SK-MEL-5 (cell line): Measurements from ENCODE around the gene CTNNA3. TPM values are rescaled to one million over a fixed set of nuclear protein-coding genes. Genes with fewer than 3 reads are reported as not detected.
"Not testable (repeated sequence)": the region's sequence is repeated elsewhere in the genome, so short reads cannot be mapped to it uniquely, and the experiment has no call there.

Experiments
- DNase-seq: peaks from one replicate; pipeline ENCODE4 v3.0.0-alpha.2; 2016; ENCODE audit warnings: low read depth, low spot score
- in situ Hi-C: cut with HindIII; loops from 2 replicates; pipeline ENCODE4 v1.10.0; 2016; ENCODE audit warnings: low sequenced_read_pairs, high pct_unique_total_duplicates, low pct_unique_long_range_greater_than_20kb
- polyA plus RNA-seq, 2 experiments: library from polyadenylated mRNA; depleted of rRNA; stranded (reverse); fragments of >200 nt; gene quantifications; 2 replicates each; pipeline ENCODE4 v1.2.3, GENCODE V29; 2015
- total RNA-seq: library from RNA; depleted of rRNA; stranded (reverse); fragments of >200 nt; shearing (Covaris generic); gene quantifications from 2 replicates; pipeline ENCODE4 v1.2.3, GENCODE V29; 2014; rRNA removed

The CTNNA3 gene
- total RNA-seq, result not detected in 2 replicates
- 0.15 TPM in 1 of 2 replicates, not detected in the other for polyA plus RNA-seq (2015; cell fraction: cytosol; rRNA removed)
- 0.36 TPM in 1 of 2 replicates, not detected in the other for polyA plus RNA-seq (2015; cell fraction: nucleus; rRNA removed)

DNA sequence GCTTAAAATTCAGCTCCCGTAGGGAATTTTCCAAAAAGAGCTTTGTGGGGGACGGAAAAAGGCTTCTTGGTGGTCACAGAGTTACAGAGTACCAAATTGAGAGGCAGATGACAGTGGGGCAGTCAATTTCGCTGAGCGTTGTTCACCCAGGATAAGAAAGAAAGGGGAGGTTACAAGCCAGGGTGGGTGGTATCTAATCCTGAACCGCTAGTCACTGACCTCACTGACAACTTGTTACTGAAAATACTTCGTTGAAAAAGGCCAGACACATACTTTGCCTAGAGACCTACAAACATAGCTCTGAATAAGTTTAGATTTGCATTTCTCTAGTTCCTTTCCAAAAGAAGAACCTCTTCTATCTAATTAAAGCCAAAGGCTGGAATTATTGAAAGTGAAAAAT, at the start of gene CTNNA3:
CTNNA3 (minus strand) TSS at position 167 of the 400 bp plus-strand sequence.
- in situ Hi-C loops, result no loop called here

DNA sequence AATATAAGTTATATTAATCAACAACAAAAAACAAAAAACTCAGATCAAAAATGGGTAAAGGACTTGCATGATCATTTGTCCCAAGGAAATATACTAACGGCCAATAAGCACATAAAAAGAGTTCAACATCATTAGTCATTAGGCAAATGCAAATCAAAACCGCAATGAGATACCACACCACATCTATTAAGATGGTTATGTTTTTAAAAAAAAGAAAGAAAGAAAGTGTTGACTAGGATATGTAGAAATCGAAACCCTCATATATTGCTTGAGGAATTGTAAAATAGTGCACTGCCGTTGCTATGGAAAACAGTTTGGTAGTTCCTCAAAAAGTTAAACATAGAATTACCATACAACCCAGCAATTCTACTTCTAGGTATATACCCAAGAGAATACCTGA, 39.4 kb upstream of the CTNNA3 start:
- in situ Hi-C loops, result no loop called here

More for the DNA sequence above, at the start of gene CTNNA3:
- no peak for DNase-seq

DNA sequence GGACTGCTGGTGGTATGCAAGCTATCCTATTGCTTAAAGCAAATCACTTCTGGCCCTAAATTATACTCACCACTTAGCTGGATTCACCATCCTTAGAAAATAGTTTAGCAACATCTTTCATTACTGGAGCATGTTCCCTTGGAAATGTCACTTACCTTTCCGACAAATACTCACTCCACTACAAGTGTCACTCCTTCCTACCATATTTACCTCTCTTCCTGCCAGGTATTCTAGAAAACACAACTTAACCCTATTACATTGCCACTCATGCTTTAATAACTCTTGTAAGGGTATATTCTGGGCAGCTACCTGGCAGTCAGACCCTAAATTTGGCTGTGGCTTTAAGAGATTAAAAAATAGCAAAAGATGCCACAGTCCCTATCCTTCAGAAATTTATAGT, 37.5 kb upstream of the CTNNA3 start:
- DNase-seq, result no peak
- in situ Hi-C loops, result no loop called here

More for the DNA sequence above, 39.4 kb upstream of the CTNNA3 start:
- DNase-seq, result no peak

DNA sequence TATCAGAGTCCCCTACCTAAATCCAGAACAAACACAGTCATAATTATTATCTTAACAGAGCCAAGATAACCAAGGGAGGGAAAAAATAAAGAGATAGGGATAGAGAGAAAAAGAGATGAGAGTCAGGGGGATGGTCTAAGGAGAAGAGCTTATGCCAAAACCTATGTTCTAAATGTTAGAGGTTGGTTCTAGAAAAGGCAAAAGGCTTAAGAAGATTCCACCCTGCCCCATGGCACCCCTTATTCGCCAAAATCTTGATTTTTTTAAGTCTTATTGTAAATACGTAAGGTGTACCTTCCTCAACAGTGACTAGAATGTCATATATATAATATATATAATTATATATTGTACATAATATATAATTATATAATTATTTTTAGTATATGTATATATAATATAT, 29.6 kb upstream of the CTNNA3 start:
- in situ Hi-C loops, result no loop called here
- DNase-seq, result no peak

DNA sequence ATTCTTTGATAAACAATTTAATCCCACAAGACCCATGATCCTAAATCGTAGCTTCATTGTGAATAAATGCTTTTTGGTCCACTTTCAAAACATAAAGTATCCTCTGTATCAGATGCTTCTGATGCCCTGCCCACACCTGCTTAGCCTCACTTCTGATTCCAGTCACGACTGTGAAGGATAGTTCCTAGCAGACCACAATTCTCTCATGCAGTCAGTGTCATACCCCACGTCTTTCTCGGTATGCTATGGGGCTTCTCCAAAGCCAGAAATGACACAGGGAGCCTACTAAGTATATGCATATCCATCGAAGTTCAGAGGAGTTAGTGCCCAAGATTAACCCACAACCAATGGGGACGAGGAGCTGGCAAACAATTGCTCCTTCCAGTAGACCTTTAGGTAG, 27.6 kb upstream of the CTNNA3 start:
- in situ Hi-C loops, result no loop called here

DNA sequence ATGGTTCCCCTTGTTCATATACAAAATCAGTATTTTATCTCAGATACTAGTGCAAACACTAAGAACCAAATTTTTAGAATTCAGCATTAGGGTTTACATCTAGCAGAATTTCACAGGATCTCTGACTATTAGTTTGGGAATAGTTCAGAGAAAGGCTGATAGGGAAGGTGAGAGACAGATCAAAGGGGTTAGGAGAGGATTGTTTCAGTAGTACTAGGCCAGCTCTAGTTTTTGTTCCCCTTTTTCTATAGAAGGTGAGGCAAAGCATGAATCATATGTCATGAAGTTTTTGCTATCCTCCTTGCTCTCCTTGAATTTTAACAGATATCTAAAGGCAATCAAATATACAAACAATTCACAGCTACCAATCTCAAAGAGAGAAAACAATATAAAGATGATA, 26.1 kb upstream of the CTNNA3 start:
- DNase-seq, result no peak
- in situ Hi-C loops, result no loop called here

More for the DNA sequence above, 27.6 kb upstream of the CTNNA3 start:
- DNase-seq, result no peak

DNA sequence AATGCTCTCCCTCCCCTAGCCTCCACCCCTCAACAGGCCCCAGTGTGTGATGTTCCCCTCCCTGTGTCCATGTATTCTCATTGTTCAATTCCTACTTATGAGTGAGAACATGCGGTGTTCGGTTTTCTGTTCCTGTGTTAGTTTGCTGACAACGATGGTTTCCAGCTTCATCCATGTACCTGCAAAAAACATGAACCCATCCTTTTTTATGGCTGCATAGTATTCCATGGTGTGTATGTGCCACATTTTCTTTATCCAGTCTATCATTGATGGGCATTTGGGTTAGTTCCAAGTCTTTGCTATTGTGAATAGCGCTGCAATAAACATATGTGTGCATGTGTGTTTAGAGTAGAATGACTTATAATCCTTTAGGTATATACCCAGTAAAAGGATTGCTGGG, 20.5 kb upstream of the CTNNA3 start:
- DNase-seq, in situ Hi-C loops: not testable (repeated sequence)

DNA sequence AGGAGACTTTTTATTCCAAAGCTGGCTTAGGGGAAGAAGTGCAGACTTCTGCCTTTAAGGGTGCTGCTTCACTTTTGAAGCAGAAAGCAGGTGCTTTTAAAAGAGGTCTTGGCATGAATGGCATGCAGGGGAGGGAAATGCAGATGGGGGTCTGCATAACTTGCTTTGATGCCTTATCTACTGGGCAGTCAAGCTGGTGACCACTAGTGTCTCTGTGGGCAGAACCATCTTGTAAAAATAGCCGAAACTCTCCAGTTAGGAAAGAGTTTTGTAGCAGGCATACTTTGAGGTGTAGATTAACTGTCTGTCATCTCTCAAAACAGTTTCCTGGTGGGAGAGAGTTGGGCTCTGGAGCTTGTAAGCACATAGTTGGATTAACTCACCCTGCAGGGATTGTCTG, 9.9 kb upstream of the CTNNA3 start:
- in situ Hi-C loops, result no loop called here
- no peak for DNase-seq

DNA sequence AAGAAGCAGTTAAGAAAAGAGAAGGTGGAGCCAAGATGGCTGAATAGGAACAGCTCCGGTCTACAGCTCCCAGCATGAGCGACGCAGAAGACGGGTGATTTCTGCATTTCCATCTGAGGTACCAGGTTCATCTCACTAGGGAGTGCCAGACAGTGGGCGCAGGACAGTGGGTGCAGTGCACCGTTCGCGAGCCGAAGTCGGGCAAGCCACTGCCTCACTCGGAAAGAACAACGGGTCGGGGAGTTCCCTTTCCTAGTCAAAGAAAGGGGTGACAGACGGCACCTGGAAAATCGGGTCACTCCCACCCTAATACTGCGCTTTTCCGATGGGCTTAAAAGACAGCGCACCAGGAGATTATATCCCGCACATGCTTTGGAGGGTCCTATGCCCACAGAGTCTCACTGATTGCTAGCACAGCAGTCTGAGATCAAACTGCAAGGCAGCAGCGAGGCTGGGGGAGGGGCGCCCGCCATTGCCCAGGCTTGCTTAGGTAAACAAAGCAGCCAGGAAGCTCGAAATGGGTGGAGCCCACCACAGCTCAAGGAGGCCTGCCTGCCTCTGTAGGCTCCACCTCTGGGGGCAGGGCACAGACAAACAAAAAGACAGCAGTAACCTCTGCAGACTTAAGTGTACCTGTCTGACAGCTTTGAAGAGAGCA, 3.7 kb upstream of the CTNNA3 start:
- in situ Hi-C loops, DNase-seq: not testable (repeated sequence)

DNA sequence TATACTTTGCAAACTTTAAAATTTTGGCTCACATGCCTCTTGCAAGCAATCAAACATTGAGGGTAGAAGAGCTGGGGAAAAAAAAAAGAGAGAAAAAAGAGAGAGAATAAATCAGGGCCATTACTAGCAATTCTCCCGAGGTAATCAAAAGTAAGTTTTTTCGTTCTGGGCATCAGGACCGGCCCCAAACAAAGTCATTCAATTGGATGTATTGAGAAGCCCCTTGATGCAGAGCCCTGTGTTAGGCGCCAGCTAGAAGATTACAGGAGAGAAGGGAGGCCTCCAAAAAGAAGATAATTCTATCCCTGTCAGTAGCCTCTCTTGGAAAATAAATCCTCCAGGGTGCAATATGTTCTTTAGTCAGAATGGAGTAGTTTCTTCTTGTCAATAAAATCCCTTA, 2.2 kb upstream of the CTNNA3 start:
- no peak for DNase-seq
- in situ Hi-C loops, result no loop called here

DNA sequence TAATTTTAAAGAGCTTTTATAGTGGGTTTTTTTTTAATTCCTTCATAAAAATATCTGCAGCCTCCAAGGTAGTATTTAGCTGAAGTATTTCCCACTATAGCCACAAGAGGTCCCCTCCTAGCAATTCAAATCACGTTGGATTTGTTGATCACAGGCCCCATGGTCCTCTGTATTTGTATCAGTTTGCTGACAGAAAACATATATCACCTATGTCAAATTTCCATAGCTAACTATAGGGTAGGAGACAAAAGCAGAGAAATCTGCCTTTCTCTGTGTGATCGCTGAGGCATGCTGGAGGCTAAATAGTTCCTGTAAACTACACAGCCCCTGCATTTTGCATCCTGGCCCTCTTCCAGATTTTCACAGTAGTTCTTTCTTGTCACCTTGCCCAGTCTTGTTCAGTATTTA, 1.7 kb upstream of the CTNNA3 start:
- in situ Hi-C loops, result no loop called here
- DNase-seq, result peak; percentile 61

DNA sequence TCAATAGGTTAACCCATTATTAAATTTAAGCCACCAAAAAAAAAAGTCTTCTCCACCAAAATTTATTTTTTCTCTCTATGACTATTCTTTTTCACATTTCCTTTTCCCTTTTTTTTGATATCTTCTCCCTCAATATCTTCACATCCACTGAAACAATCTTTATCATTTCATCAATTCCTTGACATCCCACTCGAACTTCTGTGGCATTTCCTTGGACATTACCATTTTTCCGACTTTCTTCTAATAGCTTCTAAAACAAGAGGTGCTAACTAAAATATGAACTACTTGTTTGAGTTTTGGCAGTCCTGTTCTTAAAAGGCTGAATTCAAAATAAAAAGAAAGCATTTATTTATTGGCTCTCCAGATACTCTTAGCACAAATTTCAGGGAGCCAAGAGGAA, 684 bp upstream of the CTNNA3 start:
- in situ Hi-C loops, result no loop called here
- no peak for DNase-seq

DNA sequence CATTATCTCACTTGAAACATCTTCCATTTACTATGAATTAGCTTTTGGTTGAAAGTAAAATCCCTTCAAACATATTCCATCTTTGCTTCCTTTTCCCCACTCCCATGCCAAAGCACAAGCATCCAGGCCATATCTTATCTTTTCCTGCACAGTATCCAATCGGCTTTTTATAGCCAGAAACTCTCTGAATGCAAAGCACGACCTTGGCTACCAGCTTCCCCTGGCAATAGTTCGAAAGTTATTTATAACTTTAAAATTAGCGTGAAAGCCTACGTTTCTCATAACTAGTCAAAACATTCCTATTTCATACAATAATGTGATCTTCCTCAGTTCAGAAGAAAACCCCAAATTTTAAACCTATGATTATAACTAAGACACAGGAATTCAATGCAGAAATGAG, 440 bp downstream of the CTNNA3 start:
- no peak for DNase-seq
- in situ Hi-C loops, result no loop called here

DNA sequence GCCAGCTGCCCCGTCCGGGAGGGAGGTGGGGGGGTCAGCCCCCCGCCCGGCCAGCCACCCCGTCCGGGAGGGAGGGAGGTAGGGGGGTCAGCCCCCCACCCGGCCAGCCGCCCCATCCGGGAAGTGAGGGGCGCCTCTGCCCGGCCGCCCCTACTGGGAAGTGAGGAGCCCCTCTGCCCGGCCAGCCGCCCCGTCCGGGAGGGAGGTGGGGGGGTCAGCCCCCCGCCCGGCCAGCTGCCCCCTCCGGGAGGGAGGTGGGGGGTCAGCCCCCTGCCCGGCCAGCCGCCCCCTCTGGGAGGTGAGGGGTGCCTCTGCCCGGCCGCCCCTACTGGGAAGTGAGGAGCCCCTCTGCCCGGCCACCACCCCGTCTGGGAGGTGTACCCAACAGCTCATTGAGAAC, 4.1 kb downstream of the CTNNA3 start:
- in situ Hi-C loops, result not testable (repeated sequence)

DNA sequence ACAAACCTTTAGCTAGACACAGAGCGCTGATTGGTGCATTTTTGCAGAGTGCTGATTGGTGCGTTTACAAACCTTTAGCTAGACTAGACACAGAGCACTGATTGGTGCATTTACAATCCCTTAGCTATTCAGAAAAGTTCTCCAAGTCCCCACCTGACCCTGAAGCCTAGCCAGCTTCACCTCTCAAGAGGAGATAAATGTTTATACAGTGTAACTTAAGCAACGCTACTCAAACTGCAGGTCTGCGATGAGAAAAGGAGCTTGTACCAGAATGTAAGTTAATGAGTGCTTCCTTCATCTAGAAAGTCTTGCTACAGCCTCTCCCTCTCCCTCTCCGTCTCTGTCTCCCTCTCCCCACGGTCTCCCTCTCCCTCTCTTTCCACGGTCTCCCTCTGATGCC, 5.5 kb downstream of the CTNNA3 start:
- DNase-seq, in situ Hi-C loops: not testable (repeated sequence)

More for the DNA sequence above, 4.1 kb downstream of the CTNNA3 start:
- DNase-seq, result not testable (repeated sequence)

DNA sequence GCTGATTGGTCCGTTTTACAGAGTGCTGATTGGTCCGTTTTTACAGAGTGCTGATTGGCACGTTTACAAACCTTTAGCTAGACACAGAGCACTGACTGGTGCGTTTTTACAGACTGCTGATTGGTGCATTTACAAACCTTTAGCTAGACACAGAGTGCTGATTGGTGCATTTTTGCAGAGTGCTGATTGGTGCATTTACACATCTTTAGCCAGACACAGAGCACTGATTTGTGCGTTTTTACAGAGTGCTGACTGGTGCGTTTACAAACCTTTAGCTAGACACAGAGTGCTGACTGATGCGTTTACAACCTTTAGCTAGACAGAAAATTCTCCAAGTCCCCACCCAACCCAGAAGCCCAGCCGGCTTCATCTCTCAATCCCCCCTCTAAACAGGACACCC, 11.9 kb downstream of the CTNNA3 start:
- in situ Hi-C loops, DNase-seq: not testable (repeated sequence)

DNA sequence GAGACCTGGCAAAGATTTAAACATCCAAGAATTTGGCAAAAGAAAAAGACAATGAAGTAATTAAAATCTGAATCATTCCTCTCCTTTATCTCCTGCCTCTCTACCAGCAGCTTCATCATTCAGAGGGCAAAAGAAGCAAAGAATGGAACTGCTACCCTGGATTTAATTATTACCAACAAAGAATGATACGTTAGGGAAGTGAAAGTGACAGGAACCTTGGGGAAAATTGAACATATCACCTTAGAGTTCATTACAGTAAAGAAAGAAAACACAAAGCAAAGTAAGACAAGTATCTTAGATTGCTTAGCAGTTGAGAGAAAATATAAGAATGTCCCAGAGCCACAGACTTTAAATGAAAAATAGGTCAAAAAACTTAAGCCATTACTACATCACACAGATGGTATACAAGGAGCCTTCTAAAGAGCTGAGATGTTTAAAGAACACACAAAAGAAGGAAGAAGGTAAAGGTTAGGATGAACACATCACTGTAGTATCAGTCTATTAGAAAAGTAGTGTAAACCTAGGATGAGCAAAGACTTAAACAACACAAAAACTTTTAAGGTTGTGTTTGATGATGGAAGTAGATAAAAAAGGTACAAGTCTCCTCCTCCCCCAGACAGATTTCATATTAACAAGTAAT, 17.5 kb downstream of the CTNNA3 start:
- in situ Hi-C loops, result no loop called here
- no peak for DNase-seq

DNA sequence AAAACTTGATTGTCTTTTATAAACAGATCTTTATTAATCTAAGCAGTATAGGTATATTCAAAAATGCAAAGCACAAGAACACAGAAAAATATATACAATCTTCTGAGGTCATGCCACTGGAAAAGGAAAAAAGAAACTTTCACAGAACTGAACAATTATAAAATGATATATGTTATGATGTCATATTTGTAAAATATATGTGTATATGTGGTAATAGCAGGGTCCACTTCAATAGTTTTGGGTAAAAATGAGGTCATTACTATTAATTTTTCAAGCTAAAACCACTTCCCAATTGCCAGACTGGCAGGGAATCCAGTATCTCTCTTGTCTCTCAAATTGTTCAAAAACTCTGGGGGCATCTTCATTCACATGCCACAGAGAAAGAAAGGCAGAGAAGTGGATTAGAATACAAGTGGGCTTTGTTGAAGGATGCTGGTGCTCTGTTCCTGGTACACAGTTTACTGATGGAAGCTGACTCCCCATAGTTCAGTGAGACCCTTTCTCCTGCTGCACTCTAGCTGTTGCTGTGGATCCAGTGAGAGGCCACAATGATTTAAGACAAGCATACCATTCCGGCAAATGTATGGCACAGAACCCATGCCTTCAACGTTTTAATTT, 19.7 kb downstream of the CTNNA3 start:
- in situ Hi-C loops, result no loop called here
- no peak for DNase-seq

DNA sequence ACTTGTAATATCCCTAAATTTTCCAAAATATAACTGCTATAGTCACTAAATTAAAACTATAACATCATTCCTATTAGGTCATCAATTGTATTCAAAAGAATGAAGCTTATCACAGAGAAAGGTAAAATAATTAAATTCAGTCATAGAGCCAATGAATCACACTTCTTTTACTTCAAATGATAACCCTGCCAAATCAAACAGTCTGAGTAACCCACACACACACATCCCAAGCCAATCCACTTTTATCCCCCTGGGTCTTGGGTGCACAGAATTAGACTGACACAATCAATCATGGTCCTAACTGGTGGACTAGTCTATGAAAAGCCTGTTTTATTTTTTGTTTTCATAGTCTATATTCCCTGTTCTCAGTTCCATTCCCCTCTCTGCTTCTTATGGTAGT, 25.6 kb downstream of the CTNNA3 start:
- no peak for DNase-seq
- in situ Hi-C loops, result no loop called here
